ENCODE data around the gene PDSS2.

PDSS2 gene

GRCh38 chr6:107122748-107123147 lies 336.6 kb downstream of the PDSS2 start:
- TF ChIP-seq CTCF (IDR thresholded peaks at IDR 0.05), result no peak

- TF ChIP-seq CTCF (IDR thresholded peaks at IDR 0.05), result no peak
Measured at GRCh38 chr6:107121964-107122495, 337.3 kb downstream of the PDSS2 start.

GRCh38 chr6:107121266-107121665 lies 338.1 kb downstream of the PDSS2 start:
- TF ChIP-seq CTCF (IDR thresholded peaks at IDR 0.05), result no peak

- no peak for TF ChIP-seq CTCF (IDR thresholded peaks at IDR 0.05)
Measured at GRCh38 chr6:107120404-107120803, 339.0 kb downstream of the PDSS2 start.

GRCh38 chr6:107118976-107119375 lies 340.4 kb downstream of the PDSS2 start:
- TF ChIP-seq CTCF (IDR thresholded peaks at IDR 0.05), result no peak

GRCh38 chr6:107116931-107117330 lies 342.4 kb downstream of the PDSS2 start:
- no peak for TF ChIP-seq CTCF (IDR thresholded peaks at IDR 0.05)

GRCh38 chr6:107116328-107116892 lies 343.0 kb downstream of the PDSS2 start:
- no peak for TF ChIP-seq CTCF (IDR thresholded peaks at IDR 0.05)

All from LNCAP (cell line).